HCT116 (cell line): ENCODE data around the gene CEACAM3. TPM values are rescaled to one million over a fixed set of nuclear protein-coding genes. Genes with fewer than 3 reads are reported as not detected.

ENCODE experiments used
- ATAC-seq: fragments of 200-7000 bp; cut with Tn5 transposase; 2 replicates; pipeline ENCODE4 v1.9.1; 2020; ENCODE audit warnings: mild to moderate bottlenecking, moderate library complexity
- BruUV-seq: library from RNA; stranded (reverse); fragments of 400-500 nt; replicated peaks from 2 replicates; lab custom pipeline; 2021; lab: Mats Ljungman, UMichigan
- CTCF ChIA-PET: fragments of 300-600 bp; sonication (Branson Sonifier 250); formaldehyde crosslinking; loops from one replicate; lab custom pipeline; 2021; ENCODE audit warnings: antibody characterized with exemption; lab: Charles Lee
- POLR2A ChIA-PET: fragments of 300-600, 350-600 bp; sonication (Branson Sonifier 250); formaldehyde crosslinking; loops from one replicate; lab custom pipeline; 2021; ENCODE audit warnings: antibody characterized with exemption; lab: Charles Lee
- RAD21 ChIA-PET, 2 experiments: fragments of 300-600 bp; sonication (Branson Sonifier 250); formaldehyde crosslinking; loops; one replicate each; lab custom pipeline; 2023; ENCODE audit warnings: low total read pairs in 2 of 2; ENCODE audit not compliant: uncharacterized antibody in 2 of 2, unreplicated experiment in 2 of 2, low non-redundant PET in 1 of 2; lab: Charles Lee
- DNase-seq: peaks from one replicate; pipeline ENCODE4 v3.0.0-alpha.2; 2010; ENCODE audit warnings: low read depth, low spot score
- H2AFZ ChIP-seq: fragments of 200-600 bp; shearing (Covaris generic), sonication (generic); 2 replicates; pipeline ENCODE4 v1.6.1; 2017; ENCODE audit warnings: low read depth, mixed run types, mixed read lengths, antibody characterized with exemption, low read length; ENCODE audit not compliant: poor library complexity, severe bottlenecking
- H3K27ac ChIP-seq: 2 replicates; pipeline ENCODE4 v1.5.1; 2012; ENCODE audit warnings: low read depth, low read length
- H3K27me3 ChIP-seq: fragments of 200-600 bp; sonication (generic); 2 replicates; pipeline ENCODE4 v1.6.1; 2016; ENCODE audit warnings: mixed run types, low read length, mixed read lengths; ENCODE audit not compliant: insufficient read depth
- H3K36me3 ChIP-seq, 2 experiments: fragments of 200-500 bp in 1 of 2; fragments of 200-600 bp in 1 of 2; sonication (Bioruptor generic) in 1 of 2; sonication (generic) in 1 of 2; 2 replicates each; pipeline versions ENCODE4 v1.5.1 to v1.6.1; 2014 to 2016; ENCODE audit warnings: low read length in 2 of 2, inconsistent platforms in 1 of 2, mixed read lengths in 1 of 2, mixed run types in 1 of 2; ENCODE audit not compliant: insufficient read depth in 2 of 2, control insufficient read depth in 1 of 2
- H3K4me1 ChIP-seq, 2 experiments: fragments of 200-600 bp in 1 of 2; sonication (generic) in 1 of 2; 2 replicates each; pipeline versions ENCODE4 v1.5.1 to v1.6.1; 2012 to 2017; ENCODE audit warnings: low read length in 2 of 2, inconsistent platforms in 1 of 2, mild to moderate bottlenecking in 1 of 2, mixed read lengths in 1 of 2, mixed run types in 1 of 2, moderate library complexity in 1 of 2; ENCODE audit not compliant: insufficient read depth in 2 of 2, control insufficient read depth in 1 of 2
- H3K4me2 ChIP-seq: fragments of 200-600 bp; sonication (generic); 2 replicates; pipeline ENCODE4 v1.6.1; 2017; ENCODE audit warnings: mixed run types, low read length, mixed read lengths
- H3K4me3 ChIP-seq, 2 experiments: fragments of 200-600 bp in 1 of 2; sonication (generic) in 1 of 2; replicated peaks in 1 of 2; 2 replicates each; pipeline ENCODE4 v1.5.1; 2011 to 2016; ENCODE audit warnings: low read length in 2 of 2, control low read depth in 1 of 2, low read depth in 1 of 2, mild to moderate bottlenecking in 1 of 2, mixed read lengths in 1 of 2, mixed run types in 1 of 2
- H3K79me2 ChIP-seq: fragments of 200-600 bp; sonication (generic); 2 replicates; pipeline ENCODE4 v1.6.1; 2017; ENCODE audit warnings: mild to moderate bottlenecking, mixed run types, low read length, moderate library complexity, mixed read lengths; ENCODE audit not compliant: insufficient read depth
- H3K9ac ChIP-seq: fragments of 200-600 bp; sonication (generic); 2 replicates; pipeline ENCODE4 v1.6.1; 2016; ENCODE audit warnings: low read length, mixed read lengths
- H3K9me2 ChIP-seq: fragments of 200-600 bp; sonication (generic), shearing (Covaris generic); 2 replicates; pipeline ENCODE4 v1.6.1; 2017; ENCODE audit warnings: mixed run types, mild to moderate bottlenecking, moderate library complexity; ENCODE audit not compliant: insufficient read depth
- H3K9me3 ChIP-seq, 2 experiments: fragments of 200-500 bp in 1 of 2; fragments of 200-600 bp in 1 of 2; sonication (Bioruptor generic) in 1 of 2; sonication (generic) in 1 of 2; 2 replicates each; pipeline ENCODE4 v1.6.1; 2014 to 2017; ENCODE audit warnings: low read length in 2 of 2, mixed read lengths in 2 of 2, inconsistent platforms in 1 of 2, low read depth in 1 of 2, mild to moderate bottlenecking in 1 of 2, mixed run types in 1 of 2, moderate library complexity in 1 of 2; ENCODE audit not compliant: control insufficient read depth in 1 of 2, insufficient read depth in 1 of 2
- H4K20me1 ChIP-seq: fragments of 200-600 bp; sonication (generic), shearing (Covaris generic); 2 replicates; pipeline ENCODE4 v1.6.1; 2017; ENCODE audit warnings: mixed run types, mild to moderate bottlenecking, moderate library complexity; ENCODE audit not compliant: insufficient read depth
- CBX3 ChIP-seq: IDR thresholded peaks from 2 replicates; pipeline ENCODE4 v1.6.1; 2012; ENCODE audit warnings: low read depth
- CTCF ChIP-seq, 3 experiments: fragments of 200-600 bp in 1 of 3; sonication (generic) in 1 of 3; IDR thresholded peaks in 2 of 3; conservative IDR thresholded peaks in 1 of 3; 2 replicates each; pipeline ENCODE4 v1.5.1; 2012 to 2017; ENCODE audit warnings: low read depth in 2 of 3, low read length in 2 of 3, antibody characterized with exemption in 1 of 3, borderline replicate concordance in 1 of 3, control low read depth in 1 of 3, mild to moderate bottlenecking in 1 of 3, mixed read lengths in 1 of 3, mixed run types in 1 of 3, moderate library complexity in 1 of 3; ENCODE audit not compliant: insufficient read depth in 1 of 3
- EGR1 ChIP-seq: IDR thresholded peaks from 2 replicates; pipeline ENCODE4 v1.6.1; 2012; ENCODE audit warnings: low read depth
- ELF1 ChIP-seq: IDR thresholded peaks from 2 replicates; pipeline ENCODE4 v1.6.1; 2012; ENCODE audit warnings: low read depth, borderline replicate concordance
- EZH2phosphoT487 ChIP-seq: fragments of 200-600 bp; IDR thresholded peaks from 2 replicates; pipeline ENCODE4 v1.6.1; 2018; ENCODE audit warnings: antibody characterized with exemption, borderline replicate concordance
- MAX ChIP-seq: IDR thresholded peaks from 2 replicates; pipeline ENCODE4 v1.6.1; 2012
- RAD21 ChIP-seq: IDR thresholded peaks from 2 replicates; pipeline ENCODE4 v1.6.1; 2012; ENCODE audit warnings: low read depth, mild to moderate bottlenecking
- REST ChIP-seq: IDR thresholded peaks from 2 replicates; pipeline ENCODE4 v1.6.1; 2012; ENCODE audit warnings: low read depth
- SIN3A ChIP-seq: IDR thresholded peaks from 2 replicates; pipeline ENCODE4 v1.6.1; 2012; ENCODE audit warnings: low read depth
- TCF7L2 ChIP-seq: IDR thresholded peaks from 2 replicates; pipeline ENCODE4 v1.7.0; 2011; ENCODE audit warnings: borderline replicate concordance, inconsistent platforms; ENCODE audit not compliant: insufficient read depth, insufficient read length; ENCODE audit errors: extremely low read depth
- ZFX ChIP-seq: fragments of 450-650 bp; IDR thresholded peaks from 2 replicates; pipeline ENCODE4 v1.6.1; 2017
- ZNF274 ChIP-seq: fragments of 200-500 bp; sonication (Bioruptor generic); IDR thresholded peaks from 2 replicates; pipeline ENCODE4 v1.6.1; 2014; ENCODE audit warnings: mild to moderate bottlenecking, low read depth, low read length, inconsistent platforms
- intact Hi-C: fragments of 100-400 bp; cut with micrococcal nuclease; formaldehyde crosslinking; loops from 2 replicates; pipeline ENCODE4 v1.10.0; 2022
- total RNA-seq: library from RNA; stranded (reverse); gene quantifications from one replicate; pipeline ENCODE4 v1.2.1, GENCODE V29; 2021; ENCODE audit not compliant: unreplicated experiment

CEACAM3 gene
- total RNA-seq, 1 experiment from 2014 or later: not detected

- no peak for TF ChIP-seq RAD21
Measured at GRCh38 chr19:41847351-41848105, 51.1 kb downstream of the CEACAM3 start (continued).

- no peak for TF ChIP-seq ZFX
- POLR2A ChIA-PET: interaction anchor here (1.8 kb wide), 1 partner anchor 11 kb away, joined by 4 read pairs; the partner anchor contains the start of gene RPS19
- Histone ChIP-seq H3K4me3 (no peak overlapping the region), H3K79me2 (no peaks in the 10 kb centered on the region), H3K27me3 (peaks cover 28% of the 10 kb centered on the region), H3K9me3 (no peaks in the 10 kb centered on the region), H3K9ac (no peak overlapping the region), H3K9me2 (no peaks in the 10 kb centered on the region), H3K4me2 (no peak overlapping the region), H3K36me3 (no peaks in the 10 kb centered on the region), H4K20me1 (no peaks in the 10 kb centered on the region), H3K27ac (no peak overlapping the region), H2AFZ (no peak overlapping the region), H3K4me1 (no peaks in the 10 kb centered on the region)
- intact Hi-C loops: no loop called here
- BruUV-seq: no TSS peak
- DNase-seq (no peak), ATAC-seq (no peak)
- RAD21 ChIA-PET: no interaction called here
- CTCF ChIA-PET: no interaction called here
Measured at GRCh38 chr19:41848666-41849065, 52.3 kb downstream of the CEACAM3 start.

GRCh38 chr19:41849067-41849466 lies 52.7 kb downstream of the CEACAM3 start:
- Histone ChIP-seq H3K79me2 (no peaks in the 10 kb centered on the region), H3K36me3 (no peaks in the 10 kb centered on the region), H3K9ac (no peak overlapping the region), H4K20me1 (no peaks in the 10 kb centered on the region), H3K27me3 (peaks cover 32% of the 10 kb centered on the region), H3K4me1 (no peaks in the 10 kb centered on the region), H3K9me3 (no peaks in the 10 kb centered on the region), H2AFZ (no peak overlapping the region), H3K9me2 (no peaks in the 10 kb centered on the region), H3K27ac (no peak overlapping the region), H3K4me2 (no peak overlapping the region), H3K4me3 (no peak overlapping the region)
- intact Hi-C loops: no loop called here
- BruUV-seq: no TSS peak
- POLR2A ChIA-PET: interaction anchor here (1.8 kb wide), 1 partner anchor 11 kb away, joined by 4 read pairs; the partner anchor contains the start of gene RPS19
- RAD21 ChIA-PET: no interaction called here
- CTCF ChIA-PET: no interaction called here
- DNase-seq: no peak
- ATAC-seq: no peak
- TF ChIP-seq CBX3 (no peak), TCF7L2 (no peak), MAX (no peak), SIN3A (no peak), ELF1 (no peak), REST (no peak), ZNF274 (no peak), EGR1 (no peak), EZH2phosphoT487 (no peak), CTCF (IDR thresholded peaks at IDR 0.05 in 2 of 3, conservative IDR thresholded peaks at IDR 0.05 in 1 of 3; ENCODE audit: borderline replicate concordance in 1 of 3, insufficient read depth in 1 of 3, low read depth in 2 of 3, low read length in 2 of 3) (no peak)
